Ovary (tissue), 9 donors: ENCODE measurements around the gene CPPED1. TPM values are rescaled to one million over a fixed set of nuclear protein-coding genes. Genes with fewer than 3 reads are reported as not detected.
A peak's percentile ranks its signal among the peaks of the same experiment; 100 is the strongest.
"Not testable (repeated sequence)": the region's sequence is repeated elsewhere in the genome, so short reads cannot be mapped to it uniquely, and the experiment has no call there.

Source experiments
- DNase-seq, 5 donors: peaks; one replicate each; pipeline ENCODE4 v3.0.0-alpha.2; 2019 to 2020
- H3K27ac ChIP-seq, 2 donors: fragments of 200-600 bp; one replicate each; pipeline versions ENCODE4 v1.5.1 to v1.8.0; 2019 to 2022
- H3K27me3 ChIP-seq: fragments of 200-600 bp; one replicate; pipeline ENCODE4 v1.8.0; 2022
- H3K36me3 ChIP-seq: fragments of 200-600 bp; sonication (generic); one replicate; pipeline ENCODE4 v1.5.1; 2019
- H3K4me1 ChIP-seq: one replicate; pipeline ENCODE4 v1.8.1; 2013; ENCODE audit warnings: mild to moderate bottlenecking, moderate library complexity; ENCODE audit not compliant: insufficient read depth
- H3K4me3 ChIP-seq: fragments of 200-600 bp; sonication (generic); one replicate; pipeline ENCODE4 v1.5.1; 2017
- H3K9me3 ChIP-seq, 2 donors: fragments of 200-600 bp in 1 of 2; sonication (generic) in 1 of 2; one replicate each; pipeline versions ENCODE4 v1.5.1 to v1.8.1; 2013 to 2019; ENCODE audit warnings: mild to moderate bottlenecking in 1 of 2, moderate library complexity in 1 of 2
- EP300 ChIP-seq: sonication (generic); formaldehyde crosslinking; IDR thresholded peaks from one replicate; pipeline ENCODE4 v1.6.1; 2017; ENCODE audit warnings: antibody characterized with exemption
- POLR2A ChIP-seq: fragments of 450-650 bp; IDR thresholded peaks from one replicate; pipeline ENCODE4 v1.6.1; 2017; ENCODE audit warnings: antibody characterized with exemption, mild to moderate bottlenecking, moderate library complexity
- WGBS, 3 donors: extraction: QIAGEN DNeasy Blood & Tissue Kit in 1 of 3; methylation state at CpG; one replicate each; pipeline versions ENCODE4 v1.1.5 to v1.1.7; 2013 to 2017; 5-methylcytosine and 5-hydroxymethylcytosine counted together
- intact Hi-C, 4 donors: fragments of 100-400 bp; cut with DNase I; formaldehyde crosslinking; loops; one replicate each; pipeline versions ENCODE4 v1.11.0 to v1.15.1; 2022 to 2023
- polyA plus RNA-seq, 2 donors: library from polyadenylated mRNA; stranded (reverse); fragments of 200-250 nt in 1 of 2; fragments of 350-450 nt in 1 of 2; fragmentation: Illumina TruSeq in 1 of 2; extraction: RNeasy Lipid Tissue Mini Kit (QIAGEN cat#74804) in 1 of 2; gene quantifications; one replicate each; pipeline ENCODE4 v1.2.3, GENCODE V29; 2013 to 2014
- total RNA-seq, 7 donors: library from RNA; depleted of rRNA in 2 of 7; stranded (reverse); fragments of >200 nt in 2 of 7; fragmentation: NEBNext Ultra II Directional in 3 of 7; extraction: Animal tissue kit (Norgen Biotek cat#: 25700) in 3 of 7; gene quantifications; one replicate each; pipeline versions ENCODE4 v1.1.0 to v1.2.4, GENCODE V29; 2016 to 2023
- TF ChIP-seq, protein P1 (sequence below), 3 donors: fragments of 450-650 bp in 2 of 3; fragments of 200-600 bp in 1 of 3; IDR thresholded peaks; one replicate each; pipeline versions ENCODE4 v1.5.1 to v1.8.0; 2016 to 2022; ENCODE audit warnings: antibody characterized with exemption in 3 of 3, mild to moderate bottlenecking in 1 of 3
- donor health status: DM: no; HTN: no; CAD: no; lungs with moderate emphysema.
- donor health status: DM: no; HTN: no; CAD: no.
- donor health status: Bipolar disorder and iron deficiency.
- donor health status: DM: yes; HTN: yes; CAD: no.
- donor health status: DM: no; HTN: no; CAD: no.
- donor health status: DM: yes; HTN: yes; CAD: no.

The CPPED1 gene
- total and polyA plus RNA-seq, 9 donors, result 6.0 to 23.3 (median 13.0) TPM

DNA sequence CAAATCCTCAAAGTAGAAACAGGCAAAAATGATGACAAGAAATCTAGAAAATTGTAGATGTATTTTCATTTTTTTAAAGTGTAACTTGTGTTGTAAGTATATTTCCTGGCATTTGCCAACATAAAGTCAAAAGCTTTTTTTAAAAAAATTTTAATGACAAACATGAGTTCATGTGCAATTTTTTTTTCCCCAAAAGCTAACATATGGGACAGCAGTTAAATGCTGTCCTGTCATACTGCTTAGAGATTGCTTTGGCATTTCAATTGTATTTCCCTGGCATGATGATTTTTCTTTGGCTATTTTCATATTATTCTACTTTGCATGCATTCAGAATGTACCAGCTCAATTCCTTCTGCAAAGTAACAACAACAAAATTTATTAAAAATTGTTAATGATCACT, 24.5 kb upstream of the CPPED1 start:
- DNase-seq, result no peak
- no peaks in the 10 kb centered on the region for H3K27me3 ChIP-seq
- no peaks in the 10 kb centered on the region for H3K4me1 ChIP-seq
- no peaks in the 10 kb centered on the region for H3K9me3 ChIP-seq
- H3K4me3 ChIP-seq, result no peak overlapping the region
- H3K27ac ChIP-seq, result no peak overlapping the region
- H3K36me3 ChIP-seq, result no peaks in the 10 kb centered on the region
- intact Hi-C loops, result no loop called here
- TF ChIP-seq, protein P1, sequence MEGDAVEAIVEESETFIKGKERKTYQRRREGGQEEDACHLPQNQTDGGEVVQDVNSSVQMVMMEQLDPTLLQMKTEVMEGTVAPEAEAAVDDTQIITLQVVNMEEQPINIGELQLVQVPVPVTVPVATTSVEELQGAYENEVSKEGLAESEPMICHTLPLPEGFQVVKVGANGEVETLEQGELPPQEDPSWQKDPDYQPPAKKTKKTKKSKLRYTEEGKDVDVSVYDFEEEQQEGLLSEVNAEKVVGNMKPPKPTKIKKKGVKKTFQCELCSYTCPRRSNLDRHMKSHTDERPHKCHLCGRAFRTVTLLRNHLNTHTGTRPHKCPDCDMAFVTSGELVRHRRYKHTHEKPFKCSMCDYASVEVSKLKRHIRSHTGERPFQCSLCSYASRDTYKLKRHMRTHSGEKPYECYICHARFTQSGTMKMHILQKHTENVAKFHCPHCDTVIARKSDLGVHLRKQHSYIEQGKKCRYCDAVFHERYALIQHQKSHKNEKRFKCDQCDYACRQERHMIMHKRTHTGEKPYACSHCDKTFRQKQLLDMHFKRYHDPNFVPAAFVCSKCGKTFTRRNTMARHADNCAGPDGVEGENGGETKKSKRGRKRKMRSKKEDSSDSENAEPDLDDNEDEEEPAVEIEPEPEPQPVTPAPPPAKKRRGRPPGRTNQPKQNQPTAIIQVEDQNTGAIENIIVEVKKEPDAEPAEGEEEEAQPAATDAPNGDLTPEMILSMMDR (IDR thresholded peaks at IDR 0.05), result no peak
- TF ChIP-seq POLR2A (no peak), EP300 (no peak)

DNA sequence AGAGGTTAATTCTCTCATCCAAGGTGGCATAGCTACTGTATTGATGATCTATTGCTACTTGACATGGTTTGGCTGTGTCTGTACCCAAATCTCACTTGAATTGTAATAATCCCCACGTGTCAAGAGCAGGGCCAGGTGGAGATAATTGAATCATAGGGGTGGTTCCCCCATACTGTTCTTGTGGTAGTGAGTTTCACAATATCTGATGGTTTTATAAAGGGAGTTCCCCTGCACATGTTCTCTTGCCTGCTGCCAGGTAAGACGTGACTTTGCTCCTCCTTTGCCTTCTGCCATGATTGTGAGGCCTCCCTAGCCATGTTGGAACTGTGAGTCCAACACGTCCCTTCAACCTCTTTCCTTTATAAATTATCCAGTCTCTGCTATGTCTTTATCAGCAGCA, 22.9 kb upstream of the CPPED1 start:
- no peak overlapping the region for H3K4me3 ChIP-seq
- no peak for DNase-seq
- intact Hi-C loops, result no loop called here

DNA sequence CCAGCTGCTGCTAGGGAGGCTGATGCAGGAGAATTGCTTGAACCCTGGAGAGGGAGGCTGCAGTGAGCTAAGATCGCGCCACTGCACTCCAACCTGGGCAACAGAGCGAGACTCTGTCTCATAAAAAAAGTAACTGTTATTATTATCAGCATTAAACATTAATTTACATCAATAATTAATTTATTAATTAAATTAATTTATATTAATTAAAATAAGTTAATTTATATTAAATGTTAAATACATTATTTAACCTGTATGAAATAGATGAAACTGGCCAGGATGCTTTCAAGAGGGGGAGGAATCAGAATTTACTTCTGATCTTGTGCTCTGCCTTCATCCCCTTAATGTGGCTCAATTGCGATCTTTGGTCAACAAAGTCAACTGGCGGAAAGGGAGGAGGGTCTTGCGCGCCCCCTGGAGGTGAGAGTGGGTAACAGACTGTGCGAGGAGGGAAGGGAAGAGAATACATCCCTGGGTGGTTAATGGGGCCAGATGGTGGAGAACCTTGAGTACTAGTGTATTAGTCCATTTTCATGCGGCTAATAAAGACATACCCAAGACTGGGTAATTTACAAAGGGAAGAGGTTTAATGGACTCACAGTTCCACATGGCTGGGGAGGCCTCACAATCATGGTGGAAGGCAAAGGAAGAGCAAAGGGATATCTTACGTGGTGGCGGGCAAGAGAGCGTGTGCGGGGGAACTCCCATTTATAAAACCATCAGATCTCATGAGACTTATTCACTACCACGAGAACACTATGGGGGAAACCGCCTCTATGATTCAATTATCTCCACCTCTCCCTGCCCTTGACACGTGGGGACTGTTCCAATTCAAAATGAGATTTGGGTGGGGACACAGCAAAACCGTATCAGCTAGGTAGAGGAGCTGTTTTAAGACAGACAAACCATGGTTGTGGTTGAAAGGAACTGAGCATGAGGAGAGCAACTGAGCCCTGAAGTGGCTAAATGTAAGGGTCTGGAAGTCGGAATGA, 15.7 kb upstream of the CPPED1 start:
- DNase-seq, result peak in 4 of 5 donors; percentile 35 to 62 (median 48)
- H3K27ac ChIP-seq, result no peak overlapping the region
- H3K36me3 ChIP-seq, result no peaks in the 10 kb centered on the region
- 58% methylated on average over 18 of the region's 18 CpGs for WGBS, 3 donors
- no peaks in the 10 kb centered on the region for H3K4me1 ChIP-seq
- H3K4me3 ChIP-seq, result no peak overlapping the region
- H3K27me3 ChIP-seq, result no peaks in the 10 kb centered on the region
- intact Hi-C loops, result loop anchor here in 1 of 4 donors (10.0 kb wide), 1 partner anchor 725 kb away; no protein-coding TSS in a partner anchor
- TF ChIP-seq, protein P1 (IDR thresholded peaks at IDR 0.05), result peak in 1 of 3 donors; percentile 31
- no peak for TF ChIP-seq EP300
- no peaks in the 10 kb centered on the region for H3K9me3 ChIP-seq

More for the DNA sequence above, 22.9 kb upstream of the CPPED1 start:
- no peaks in the 10 kb centered on the region for H3K36me3 ChIP-seq
- no peaks in the 10 kb centered on the region for H3K27me3 ChIP-seq
- no peaks in the 10 kb centered on the region for H3K4me1 ChIP-seq
- TF ChIP-seq, protein P1 (IDR thresholded peaks at IDR 0.05), result no peak
- no peaks in the 10 kb centered on the region for H3K9me3 ChIP-seq
- no peak overlapping the region for H3K27ac ChIP-seq
- 40 to 55% (median 53%) methylated on average over 3 of the region's 3 CpGs for WGBS, 3 donors

DNA sequence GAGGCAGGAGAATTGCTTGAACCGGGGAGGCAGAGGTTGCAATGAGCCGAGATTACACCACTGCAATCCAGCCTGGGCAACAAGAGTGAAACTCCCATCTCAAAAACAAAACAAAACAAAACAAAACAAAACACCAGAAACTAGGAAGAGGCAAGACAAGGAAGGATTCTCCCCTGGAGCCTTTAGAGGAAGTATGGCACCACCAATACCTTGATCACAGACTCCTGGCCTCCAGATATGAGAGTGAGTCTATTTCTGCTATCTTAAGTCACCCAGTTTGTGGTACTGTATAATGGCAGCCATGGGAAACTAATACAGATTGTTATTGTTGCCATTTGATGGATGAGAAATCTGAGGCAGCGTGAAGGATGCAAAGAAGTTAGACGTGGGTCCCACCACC, 14.6 kb upstream of the CPPED1 start:
- intact Hi-C loops, result loop anchor here in 1 of 4 donors (10.0 kb wide), 1 partner anchor 724 kb away; no protein-coding TSS in a partner anchor
- WGBS, 3 donors, result 74 to 86% (median 78%) methylated on average over 4 of the region's 4 CpGs
- DNase-seq, result no peak
- Histone ChIP-seq H3K36me3 (no peaks in the 10 kb centered on the region), H3K9me3 (no peaks in the 10 kb centered on the region), H3K4me1 (no peaks in the 10 kb centered on the region), H3K27ac (no peak overlapping the region), H3K27me3 (no peaks in the 10 kb centered on the region), H3K4me3 (no peak overlapping the region)
- TF ChIP-seq, protein P1 (IDR thresholded peaks at IDR 0.05), result no peak
- TF ChIP-seq POLR2A (no peak), EP300 (no peak)

DNA sequence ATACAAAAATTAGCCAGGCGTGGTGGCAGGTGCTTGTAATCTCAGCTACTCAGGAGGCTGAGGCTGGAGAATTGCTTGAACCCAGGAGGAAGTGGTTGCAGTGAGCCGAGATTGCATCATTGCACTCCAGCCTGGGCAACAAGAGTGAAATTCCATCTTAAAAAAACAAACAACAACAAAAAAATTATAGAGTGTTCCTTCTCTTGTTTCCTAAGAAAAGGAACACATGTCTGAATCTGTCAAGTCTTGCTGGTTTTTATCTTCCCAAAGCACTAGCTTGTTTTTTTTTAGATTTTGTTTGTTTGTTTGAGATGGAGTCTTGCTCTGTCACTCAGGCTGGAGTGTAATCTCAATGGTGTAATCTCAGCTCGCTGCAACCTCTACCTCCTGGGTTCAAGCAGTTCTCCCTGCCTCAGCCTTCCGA, 13.1 kb upstream of the CPPED1 start:
- 61 to 76% (median 67%) methylated on average over 4 of the region's 4 CpGs for WGBS, 3 donors
- DNase-seq, H3K36me3 ChIP-seq, H3K9me3 ChIP-seq, H3K27me3 ChIP-seq, H3K27ac ChIP-seq, H3K4me1 ChIP-seq, H3K4me3 ChIP-seq: not testable (repeated sequence)
- intact Hi-C loops, result loop anchor here in 1 of 4 donors (10.0 kb wide), 1 partner anchor 722 kb away; no protein-coding TSS in a partner anchor
